Measurements from ENCODE around the gene DIP2A. TPM values are rescaled to one million over a fixed set of nuclear protein-coding genes. Genes with fewer than 3 reads are reported as not detected.
"Not testable (repeated sequence)": the region's sequence is repeated elsewhere in the genome, so short reads cannot be mapped to it uniquely, and the experiment has no call there.

Gene DIP2A
- total and polyA plus RNA-seq, 7 experiments from 2014 or later: 16.9 to 118 (median 105) TPM

GRCh38 chr21:46442938-46443337 is 15.8 kb upstream of the DIP2A start:
- ChIA-PET POLR2A (interaction anchor here (0.7 kb wide), 1 partner anchor 1242 kb away, joined by 3 read pairs; no protein-coding TSS in a partner anchor), CTCF (no interaction called here)
- H3K4me1 Mint-ChIP-seq: peaks cover 0 to 8% (median 2%) of the 10 kb centered on the region in 7 donors

GRCh38 chr21:46443910-46444309 is 14.8 kb upstream of the DIP2A start:
- Mint-ChIP-seq H3K36me3 (peaks cover 10 to 62% (median 39%) of the 10 kb centered on the region in 5 donors), H3K27me3 (no peaks in the 10 kb centered on the region), H3K4me1 (peaks cover 0 to 11% (median 4%) of the 10 kb centered on the region in 7 donors), H3K4me3 (peak overlapping the region in 1 of 10 donors; percentile 23), H3K9me3 (peaks cover 4 to 15% (median 7%) of the 10 kb centered on the region in 11 donors), H3K27ac (peak overlapping the region in 3 of 9 donors; percentile 41 to 77 (median 45))
- ATAC-seq (no peak), DNase-seq (no peak)
- CTCF ChIA-PET: interaction anchor here (0.7 kb wide), 1 partner anchor 20 kb away, joined by 3 read pairs; no protein-coding TSS in a partner anchor
- H3K36me3 ChIP-seq (ENCODE audit: control insufficient read depth in 2 of 3, insufficient read depth in 3 of 3, low read length in 3 of 3): peaks cover 4 to 49% (median 5%) of the 10 kb centered on the region in 3 experiments
- H3K27me3 ChIP-seq (ENCODE audit: control insufficient read depth in 2 of 2, insufficient read depth in 2 of 2, low read length in 2 of 2): no peaks in the 10 kb centered on the region
- POLR2A ChIA-PET: no interaction called here
- H3K4me3 ChIP-seq (ENCODE audit: low read length): no peak overlapping the region
- no peaks in the 10 kb centered on the region for H3K9me3 ChIP-seq (ENCODE audit: control insufficient read depth in 2 of 3, low read length in 3 of 3)
- no peaks in the 10 kb centered on the region for H3K4me1 ChIP-seq (ENCODE audit: control insufficient read depth in 2 of 2, insufficient read depth in 2 of 2, low read length in 2 of 2)
- intact Hi-C loops (cut with micrococcal nuclease): no loop called here
- peak overlapping the region; percentile 5 for H3K27ac ChIP-seq (ENCODE audit: low read depth, low read length)

More at GRCh38 chr21:46442938-46443337, 15.8 kb upstream of the DIP2A start:
- no peaks in the 10 kb centered on the region for H3K27me3 Mint-ChIP-seq
- peaks cover 4 to 58% (median 30%) of the 10 kb centered on the region in 5 donors for H3K36me3 Mint-ChIP-seq
- H3K27ac ChIP-seq (ENCODE audit: low read depth, low read length): no peak overlapping the region
- no peak overlapping the region for H3K4me3 ChIP-seq (ENCODE audit: low read length)
- DNase-seq (no peak), ATAC-seq (no peak)
- intact Hi-C loops (cut with micrococcal nuclease): no loop called here
- H3K9me3 Mint-ChIP-seq: peaks cover 0 to 5% (median 2%) of the 10 kb centered on the region in 11 donors
- no peak overlapping the region for H3K4me3 Mint-ChIP-seq
- no peaks in the 10 kb centered on the region for H3K9me3 ChIP-seq (ENCODE audit: control insufficient read depth in 2 of 3, low read length in 3 of 3)
- no peaks in the 10 kb centered on the region for H3K4me1 ChIP-seq (ENCODE audit: control insufficient read depth in 2 of 2, insufficient read depth in 2 of 2, low read length in 2 of 2)
- no peaks in the 10 kb centered on the region for H3K27me3 ChIP-seq (ENCODE audit: control insufficient read depth in 2 of 2, insufficient read depth in 2 of 2, low read length in 2 of 2)
- H3K36me3 ChIP-seq (ENCODE audit: control insufficient read depth in 2 of 3, insufficient read depth in 3 of 3, low read length in 3 of 3): peaks cover 4 to 54% (median 5%) of the 10 kb centered on the region in 3 experiments
- peak overlapping the region in 3 of 9 donors; percentile 23 to 63 (median 36) for H3K27ac Mint-ChIP-seq

GRCh38 chr21:46448108-46448507 is 10.6 kb upstream of the DIP2A start:
- no peak for DNase-seq
- Mint-ChIP-seq H3K27ac (no peak overlapping the region), H3K27me3 (no peaks in the 10 kb centered on the region), H3K9me3 (peaks cover 4 to 19% (median 7%) of the 10 kb centered on the region in 11 donors), H3K4me3 (no peak overlapping the region), H3K4me1 (peaks cover 4 to 17% (median 9%) of the 10 kb centered on the region in 7 donors), H3K36me3 (peaks cover 5 to 47% (median 29%) of the 10 kb centered on the region in 5 donors)
- H3K27me3 ChIP-seq (ENCODE audit: control insufficient read depth in 2 of 2, insufficient read depth in 2 of 2, low read length in 2 of 2): no peaks in the 10 kb centered on the region
- no peak for ATAC-seq
- H3K4me1 ChIP-seq (ENCODE audit: control insufficient read depth in 2 of 2, insufficient read depth in 2 of 2, low read length in 2 of 2): no peaks in the 10 kb centered on the region
- ChIA-PET POLR2A (no interaction called here), CTCF (no interaction called here)
- intact Hi-C loops (cut with micrococcal nuclease): no loop called here
- no peak overlapping the region for H3K27ac ChIP-seq (ENCODE audit: low read depth, low read length)
- no peaks in the 10 kb centered on the region for H3K9me3 ChIP-seq (ENCODE audit: control insufficient read depth in 2 of 3, low read length in 3 of 3)
- no peak overlapping the region for H3K4me3 ChIP-seq (ENCODE audit: low read length)
- H3K36me3 ChIP-seq (ENCODE audit: control insufficient read depth in 2 of 3, insufficient read depth in 3 of 3, low read length in 3 of 3): peaks cover 0 to 7% (median 0%) of the 10 kb centered on the region in 3 experiments

GRCh38 chr21:46448855-46449254 is 9.8 kb upstream of the DIP2A start:
- H3K27ac ChIP-seq (ENCODE audit: low read depth, low read length); H3K36me3 ChIP-seq (ENCODE audit: control insufficient read depth in 2 of 3, insufficient read depth in 3 of 3, low read length in 3 of 3); intact Hi-C loops (cut with micrococcal nuclease); H3K4me3 ChIP-seq (ENCODE audit: low read length); ATAC-seq; H3K4me3 Mint-ChIP-seq; H3K27me3 ChIP-seq (ENCODE audit: control insufficient read depth in 2 of 2, insufficient read depth in 2 of 2, low read length in 2 of 2); H3K4me1 ChIP-seq (ENCODE audit: control insufficient read depth in 2 of 2, insufficient read depth in 2 of 2, low read length in 2 of 2); H3K27ac Mint-ChIP-seq; H3K9me3 ChIP-seq (ENCODE audit: control insufficient read depth in 2 of 3, low read length in 3 of 3); DNase-seq; CTCF ChIA-PET; H3K27me3 Mint-ChIP-seq: not testable (repeated sequence)
- peaks cover 7 to 17% (median 9%) of the 10 kb centered on the region in 7 donors for H3K4me1 Mint-ChIP-seq
- H3K9me3 Mint-ChIP-seq: peaks cover 4 to 19% (median 7%) of the 10 kb centered on the region in 11 donors
- POLR2A ChIA-PET: interaction anchor here (1.5 kb wide), 1 partner anchor 185 kb away, joined by 3 read pairs; no protein-coding TSS in a partner anchor
- H3K36me3 Mint-ChIP-seq: peaks cover 5 to 50% (median 29%) of the 10 kb centered on the region in 5 donors

GRCh38 chr21:46452710-46453109 is 6.0 kb upstream of the DIP2A start:
- Mint-ChIP-seq H3K4me3 (no peak overlapping the region), H3K27me3 (no peaks in the 10 kb centered on the region), H3K4me1 (peaks cover 18 to 35% (median 27%) of the 10 kb centered on the region in 7 donors), H3K9me3 (peaks cover 4 to 15% (median 6%) of the 10 kb centered on the region in 11 donors), H3K27ac (peak overlapping the region in 1 of 9 donors; percentile 51), H3K36me3 (peaks cover 5 to 37% (median 11%) of the 10 kb centered on the region in 5 donors)
- CTCF ChIA-PET: no interaction called here
- POLR2A ChIA-PET: no interaction called here
- DNase-seq (no peak), ATAC-seq (no peak)
- Histone ChIP-seq H3K36me3 (ENCODE audit: control insufficient read depth in 2 of 3, insufficient read depth in 3 of 3, low read length in 3 of 3) (no peaks in the 10 kb centered on the region), H3K9me3 (ENCODE audit: control insufficient read depth in 2 of 3, low read length in 3 of 3) (no peaks in the 10 kb centered on the region), H3K27ac (ENCODE audit: low read depth, low read length) (no peak overlapping the region), H3K27me3 (ENCODE audit: control insufficient read depth in 2 of 2, insufficient read depth in 2 of 2, low read length in 2 of 2) (no peaks in the 10 kb centered on the region), H3K4me1 (ENCODE audit: control insufficient read depth in 2 of 2, insufficient read depth in 2 of 2, low read length in 2 of 2) (peaks cover 3 to 4% of the 10 kb centered on the region in 2 donors), H3K4me3 (ENCODE audit: low read length) (no peak overlapping the region)
- intact Hi-C loops (cut with micrococcal nuclease): no loop called here

- H3K9me3 Mint-ChIP-seq: peaks cover 0 to 3% (median 0%) of the 10 kb centered on the region in 11 donors
- no peaks in the 10 kb centered on the region for H3K27me3 Mint-ChIP-seq
- Histone ChIP-seq H3K4me1 (ENCODE audit: control insufficient read depth in 2 of 2, insufficient read depth in 2 of 2, low read length in 2 of 2) (peaks cover 4 to 5% of the 10 kb centered on the region in 2 donors), H3K36me3 (ENCODE audit: control insufficient read depth in 2 of 3, insufficient read depth in 3 of 3, low read length in 3 of 3) (peaks cover 0 to 8% (median 0%) of the 10 kb centered on the region in 3 experiments), H3K27ac (ENCODE audit: low read depth, low read length) (no peak overlapping the region), H3K27me3 (ENCODE audit: control insufficient read depth in 2 of 2, insufficient read depth in 2 of 2, low read length in 2 of 2) (no peaks in the 10 kb centered on the region), H3K9me3 (ENCODE audit: control insufficient read depth in 2 of 3, low read length in 3 of 3) (no peaks in the 10 kb centered on the region), H3K4me3 (ENCODE audit: low read length) (no peak overlapping the region)
- no peak overlapping the region for H3K27ac Mint-ChIP-seq
- intact Hi-C loops (cut with micrococcal nuclease): no loop called here
- ChIA-PET CTCF (interaction anchor here (0.7 kb wide), 1 partner anchor 183 kb away, joined by 4 read pairs; no protein-coding TSS in a partner anchor), POLR2A (interaction anchor here (1.0 kb wide), 1 partner anchor 28 kb away, joined by 3 read pairs; no protein-coding TSS in a partner anchor)
- H3K4me1 Mint-ChIP-seq: peaks cover 18 to 33% (median 26%) of the 10 kb centered on the region in 7 donors
- no peak for ATAC-seq
- no peak for DNase-seq
- no peak overlapping the region for H3K4me3 Mint-ChIP-seq
- peaks cover 0 to 26% (median 5%) of the 10 kb centered on the region in 5 donors for H3K36me3 Mint-ChIP-seq
Measured at GRCh38 chr21:46454142-46454541, 4.5 kb upstream of the DIP2A start.
